Heart right ventricle (tissue), 16 donors: ENCODE results near the gene BNIPL. TPM values are rescaled to one million over a fixed set of nuclear protein-coding genes. Genes with fewer than 3 reads are reported as not detected.

Source experiments
- ATAC-seq, 8 donors: fragments of 200-7000 bp; cut with Tn5 transposase; one replicate each; pipeline ENCODE4 v1.9.1; 2020; ENCODE audit warnings: mild to moderate bottlenecking in 8 of 8, moderate library complexity in 8 of 8, moderate number of reproducible peaks in 1 of 8
- DNase-seq, 2 donors: peaks; one replicate each; pipeline ENCODE4 v3.0.0-alpha.2; 2020
- H3K27ac ChIP-seq, 10 donors: fragments of 200-600 bp; sonication (generic) in 2 of 10; one replicate each; pipeline versions ENCODE4 v1.5.0 to v1.8.0; 2020 to 2022; ENCODE audit warnings: mild to moderate bottlenecking in 3 of 10
- H3K27me3 ChIP-seq, 7 donors: fragments of 200-600 bp; one replicate each; pipeline ENCODE4 v1.8.0; 2021 to 2022; ENCODE audit warnings: mild to moderate bottlenecking in 2 of 7
- H3K36me3 ChIP-seq, 9 donors: fragments of 200-600 bp; sonication (generic) in 1 of 9; one replicate each; pipeline versions ENCODE4 v1.5.0 to v1.8.0; 2020 to 2022; ENCODE audit warnings: mild to moderate bottlenecking in 2 of 9
- H3K4me1 ChIP-seq, 9 donors: fragments of 200-600 bp; sonication (generic) in 1 of 9; one replicate each; pipeline versions ENCODE4 v1.5.0 to v1.8.0; 2020 to 2022; ENCODE audit warnings: mild to moderate bottlenecking in 4 of 9
- H3K4me3 ChIP-seq, 10 donors: fragments of 200-600 bp; sonication (generic) in 2 of 10; one replicate each; pipeline versions ENCODE4 v1.5.0 to v1.8.0; 2020 to 2022; ENCODE audit warnings: mild to moderate bottlenecking in 7 of 10, moderate library complexity in 2 of 10
- H3K9me3 ChIP-seq, 11 donors: fragments of 200-600 bp in 10 of 11; sonication (generic) in 2 of 11; one replicate each; pipeline versions ENCODE4 v1.5.0 to v1.8.0; 2013 to 2022; ENCODE audit warnings: mild to moderate bottlenecking in 2 of 11, control low read depth in 1 of 11, moderate library complexity in 1 of 11
- CTCF ChIP-seq, 9 donors: fragments of 200-600 bp; sonication (generic) in 2 of 9; IDR thresholded peaks; one replicate each; pipeline versions ENCODE4 v1.5.0 to v1.8.0; 2021 to 2022; ENCODE audit warnings: antibody characterized with exemption in 9 of 9, mild to moderate bottlenecking in 5 of 9, moderate library complexity in 1 of 9
- WGBS, 2 donors: extraction: QIAGEN DNeasy Blood & Tissue Kit; methylation state at CpG; one replicate each; pipeline ENCODE4 v1.1.7; 2013; ENCODE audit warnings: inconsistent platforms in 1 of 2; 5-methylcytosine and 5-hydroxymethylcytosine counted together
- intact Hi-C, 10 donors: fragments of 100-400 bp; cut with DNase I; formaldehyde crosslinking; loops; one replicate each; pipeline versions ENCODE4 v1.11.1 to v1.14.2; 2022
- polyA plus RNA-seq, 2 donors: library from polyadenylated mRNA; stranded (reverse); fragments of 200-250 nt; gene quantifications; one replicate each; pipeline ENCODE4 v1.2.3, GENCODE V29; 2013
- total RNA-seq, 10 donors: library from RNA; stranded (reverse); fragmentation: NEBNext Ultra II Directional in 3 of 10; extraction: Animal tissue kit (Norgen Biotek cat#: 25700) in 3 of 10; gene quantifications; one replicate each; pipeline versions ENCODE4 v1.2.1 to v1.2.4, GENCODE V29; 2021 to 2023
- donor health status: Arrhythmogenic right ventricular cardiomyopathy.
- donor health status: ischemic (EF 13 %, LVEDD 7.1; RV severe dilation, severe dysfunction).
- donor health status: healthy with polysubstance abuse.
- donor health status: DM: no; HTN: yes; CAD: no.
- donor health status: DM: no; HTN: no; CAD: no.
- donor health status: ischemic (EF 25% LVEDD 6.9; RV normal size, moderate dysfunction).
- donor health status: ischemic (EF 25% LVEDD 5.7; RV mildly dilated, moderate dysfunction).
- donor health status: healthy.
- donor health status: DM: yes; HTN: yes; CAD: no.
- donor health status: Ischemic cardiomyopathy.
- donor health status: ischemic (EF 35%, LVEDD 5.7; RV mildly dilated, moderate dysfunction).
- donor health status: nonischemic (EF 11% LVEDD 7.7; RV severe dilation, severe dysfunction).
- donor health status: DM: yes; HTN: yes; CAD: no.
- donor health status: PGD.
- donor health status: ischemic (EF 29% LVEDD 5.4; RV normal size, mild dysfunction).
- donor health status: nonischemic (EF 23%, LVEDD 6.1; RV moderate dilation, normal function).

Gene BNIPL
- total and polyA plus RNA-seq, 12 donors: 0.06 to 1.8 (median 0.32) TPM

- Histone ChIP-seq H3K27ac (peak overlapping the region in 7 of 10 donors; percentile 4 to 100 (median 53)), H3K4me1 (peaks cover 16 to 55% (median 44%) of the 10 kb centered on the region in 9 donors), H3K27me3 (no peaks in the 10 kb centered on the region), H3K36me3 (peaks cover 0 to 69% (median 39%) of the 10 kb centered on the region in 9 donors), H3K9me3 (no peaks in the 10 kb centered on the region), H3K4me3 (peak overlapping the region in 1 of 10 donors; percentile 81)
- DNase-seq (no peak), ATAC-seq (no peak)
- intact Hi-C loops: loop anchor here in 2 of 10 donors (5.0 to 10.0 kb wide), 2 partner anchors 33 to 51 kb away; partner anchors contain the start of genes MINDY1 (in 1 of the 2) and PRUNE1 (in 1 of the 2)
- TF ChIP-seq CTCF (IDR thresholded peaks at IDR 0.05): no peak
- 41 to 44% methylated on average over 2 of the region's 2 CpGs for WGBS, 2 donors
Measured at GRCh38 chr1:151055581-151055980, 19.2 kb downstream of the BNIPL start.

DNA sequence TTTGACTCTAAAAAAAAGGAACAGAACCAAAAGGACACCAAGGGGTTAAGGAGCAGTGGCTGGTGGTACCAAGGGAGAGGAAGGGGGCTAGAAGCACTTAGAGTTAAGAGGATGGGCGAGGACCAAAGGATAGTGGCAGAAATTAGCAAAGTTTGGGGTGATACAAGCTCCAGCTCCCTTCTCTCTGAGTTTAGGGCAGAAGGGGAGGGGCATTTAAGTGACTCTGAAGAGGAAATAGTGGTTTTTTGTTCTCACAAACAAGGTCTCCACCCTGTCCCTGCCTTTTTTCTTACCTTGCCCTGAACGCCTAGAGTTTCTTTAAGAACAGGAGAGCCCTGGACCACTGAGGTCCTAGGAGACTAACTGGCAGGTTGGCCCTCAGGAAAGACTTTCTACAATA is 19.8 kb downstream of the BNIPL start:
- peaks cover 16 to 58% (median 41%) of the 10 kb centered on the region in 9 donors for H3K4me1 ChIP-seq
- no peaks in the 10 kb centered on the region for H3K27me3 ChIP-seq
- H3K4me3 ChIP-seq: peak overlapping the region in 3 of 10 donors; percentile 81 to 91 (median 88)
- peak overlapping the region in 8 of 10 donors; percentile 14 to 100 (median 96) for H3K27ac ChIP-seq
- H3K9me3 ChIP-seq: no peaks in the 10 kb centered on the region
- 51 to 67% methylated on average over 2 of the region's 2 CpGs for WGBS, 2 donors
- peaks cover 0 to 63% (median 39%) of the 10 kb centered on the region in 9 donors for H3K36me3 ChIP-seq
- DNase-seq: no peak
- no peak for TF ChIP-seq CTCF (IDR thresholded peaks at IDR 0.05)
- intact Hi-C loops: loop anchor here in 2 of 10 donors (5.0 to 10.0 kb wide), 2 partner anchors 34 to 51 kb away; partner anchors contain the start of genes MINDY1 (in 1 of the 2) and PRUNE1 (in 1 of the 2)
- ATAC-seq: no peak

- Histone ChIP-seq H3K9me3 (no peaks in the 10 kb centered on the region), H3K27me3 (no peaks in the 10 kb centered on the region), H3K27ac (peak overlapping the region; percentile 80 to 100 (median 97)), H3K36me3 (peaks cover 0 to 38% (median 17%) of the 10 kb centered on the region in 9 donors), H3K4me1 (peaks cover 16 to 67% (median 39%) of the 10 kb centered on the region in 9 donors), H3K4me3 (peak overlapping the region; percentile 47 to 93 (median 79))
- DNase-seq (peak in 1 of 2 donors; percentile 21), ATAC-seq (peak in 5 of 8 donors; percentile 0 to 2 (median 2))
- WGBS, 2 donors: 0 to 1% methylated on average over 10 of the region's 10 CpGs
- no peak for TF ChIP-seq CTCF (IDR thresholded peaks at IDR 0.05)
- intact Hi-C loops: loop anchor here in 2 of 10 donors (5.0 to 10.0 kb wide), 2 partner anchors 36 to 54 kb away; partner anchors contain the start of genes MINDY1 (in 1 of the 2) and PRUNE1 (in 1 of the 2)
Measured at GRCh38 chr1:151058692-151059091, 22.3 kb downstream of the BNIPL start.

DNA sequence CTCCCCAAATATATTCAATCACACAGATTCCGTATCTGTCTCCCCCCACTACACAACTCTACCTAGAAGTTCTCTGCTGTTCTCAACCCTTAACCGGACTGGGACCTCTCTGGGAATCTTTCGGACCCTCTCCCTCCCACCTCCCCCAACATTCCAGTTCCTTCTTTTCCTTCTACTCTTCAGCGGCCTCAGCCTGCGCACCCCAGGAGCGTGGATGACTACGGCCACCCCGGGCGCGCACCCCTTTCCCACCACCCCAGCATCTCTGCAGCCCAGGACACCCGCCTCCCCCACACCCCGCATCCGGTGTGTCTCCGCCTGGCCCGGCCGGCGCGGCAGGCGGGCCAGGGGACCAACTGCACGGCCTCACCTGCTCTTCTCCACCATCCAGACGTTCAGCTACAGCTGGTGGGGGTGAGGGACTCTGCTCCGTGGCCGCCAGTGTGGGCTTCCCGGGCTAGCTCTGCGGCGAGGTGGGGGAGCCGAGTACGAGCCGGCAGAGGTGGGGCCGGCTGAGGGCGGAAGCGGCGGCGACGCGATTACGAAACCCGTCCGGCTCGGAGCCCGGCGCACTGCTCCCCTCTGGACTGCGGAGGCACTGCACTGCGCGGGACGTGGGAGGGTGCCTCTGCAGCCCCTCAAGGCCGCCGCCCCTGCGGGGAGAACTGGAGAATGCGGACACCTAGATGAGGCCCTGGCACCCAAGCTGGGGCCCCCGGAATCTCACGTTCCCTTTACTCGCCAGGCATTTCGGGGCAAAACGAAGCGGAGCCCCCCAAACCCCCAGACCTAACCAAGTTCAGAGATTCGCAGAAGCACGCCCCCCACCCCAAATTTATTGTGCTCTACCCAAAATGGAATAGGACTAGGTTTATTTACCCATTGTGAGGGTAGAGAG is 23.0 kb downstream of the BNIPL start, which contains the start of gene CDC42SE1:
CDC42SE1 (minus strand) TSS at position 514 of the 898 bp plus-strand sequence. CDS start 3,892 bp downstream, outside the sequence.
- intact Hi-C loops: loop anchor here in 3 of 10 donors (1.0 to 10.0 kb wide), 4 partner anchors 11 to 55 kb away; partner anchors contain the start of genes MINDY1 (in 2 of the 3), PRUNE1 (in 2 of the 3) and GABPB2 (in 1 of the 3)
- peak; percentile 93 to 96 (median 94) for ATAC-seq
- peaks cover 16 to 67% (median 39%) of the 10 kb centered on the region in 9 donors for H3K4me1 ChIP-seq
- no peaks in the 10 kb centered on the region for H3K9me3 ChIP-seq
- peak within 1 kb of the TSS; percentile 47 to 93 (median 79) for H3K4me3 ChIP-seq
- peaks cover 0 to 31% (median 13%) of the 10 kb centered on the region in 9 donors for H3K36me3 ChIP-seq
- TF ChIP-seq CTCF (IDR thresholded peaks at IDR 0.05): peak; percentile 63 to 95 (median 89)
- peak within 1 kb of the TSS; percentile 80 to 100 (median 97) for H3K27ac ChIP-seq
- WGBS, 2 donors: 1% methylated on average over 58 of the region's 58 CpGs
- peak; percentile 84 to 87 for DNase-seq
- no peaks in the 10 kb centered on the region for H3K27me3 ChIP-seq
